ENCODE measurements around the gene CCDC74B.
"Not testable (repeated sequence)": the region's sequence is repeated elsewhere in the genome, so short reads cannot be mapped to it uniquely, and the experiment has no call there.

- not testable (repeated sequence) for TF ChIP-seq POLR2A, CTCF (IDR thresholded peaks at IDR 0.05)
Observed at GRCh38 chr2:130160838-130161705, 16.2 kb upstream of the CCDC74B start.
